Testis (tissue), 2 donors: ENCODE results near the gene CACNA2D3.

ENCODE experiments used
- POLR2A ChIP-seq: fragments of 450-650 bp; IDR thresholded peaks from one replicate; pipeline ENCODE4 v1.6.1; 2017; ENCODE audit warnings: antibody characterized with exemption, mild to moderate bottlenecking, moderate library complexity
- TF ChIP-seq, protein P1 (sequence below), 3 experiments: fragments of 450-650 bp in 2 of 3; fragments of 200-600 bp in 1 of 3; sonication (generic) in 1 of 3; IDR thresholded peaks; one replicate each; pipeline ENCODE4 v1.5.1; 2016 to 2019; ENCODE audit warnings: antibody characterized with exemption in 3 of 3, mild to moderate bottlenecking in 2 of 3, moderate library complexity in 1 of 3

DNA sequence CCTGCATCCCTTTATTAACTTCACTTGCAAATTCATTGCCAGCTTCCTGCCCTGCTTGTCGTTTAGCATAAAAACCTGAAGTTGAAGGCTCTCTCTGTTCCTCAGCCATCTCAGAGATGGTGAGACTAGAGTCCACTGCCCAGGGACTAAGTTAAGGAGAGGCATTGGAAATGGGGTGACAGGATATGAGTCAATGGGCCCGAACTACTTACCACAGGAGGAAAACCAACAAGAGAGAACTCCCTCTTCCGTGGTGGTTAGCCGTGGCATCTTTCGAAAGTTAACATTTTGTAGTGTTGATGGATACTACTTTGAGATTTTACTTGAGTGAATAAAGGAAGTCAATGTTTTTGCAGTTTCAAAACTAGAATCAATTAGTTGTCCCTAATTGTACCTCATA lies 740.2 kb downstream of the CACNA2D3 start:
- TF ChIP-seq, protein P1, sequence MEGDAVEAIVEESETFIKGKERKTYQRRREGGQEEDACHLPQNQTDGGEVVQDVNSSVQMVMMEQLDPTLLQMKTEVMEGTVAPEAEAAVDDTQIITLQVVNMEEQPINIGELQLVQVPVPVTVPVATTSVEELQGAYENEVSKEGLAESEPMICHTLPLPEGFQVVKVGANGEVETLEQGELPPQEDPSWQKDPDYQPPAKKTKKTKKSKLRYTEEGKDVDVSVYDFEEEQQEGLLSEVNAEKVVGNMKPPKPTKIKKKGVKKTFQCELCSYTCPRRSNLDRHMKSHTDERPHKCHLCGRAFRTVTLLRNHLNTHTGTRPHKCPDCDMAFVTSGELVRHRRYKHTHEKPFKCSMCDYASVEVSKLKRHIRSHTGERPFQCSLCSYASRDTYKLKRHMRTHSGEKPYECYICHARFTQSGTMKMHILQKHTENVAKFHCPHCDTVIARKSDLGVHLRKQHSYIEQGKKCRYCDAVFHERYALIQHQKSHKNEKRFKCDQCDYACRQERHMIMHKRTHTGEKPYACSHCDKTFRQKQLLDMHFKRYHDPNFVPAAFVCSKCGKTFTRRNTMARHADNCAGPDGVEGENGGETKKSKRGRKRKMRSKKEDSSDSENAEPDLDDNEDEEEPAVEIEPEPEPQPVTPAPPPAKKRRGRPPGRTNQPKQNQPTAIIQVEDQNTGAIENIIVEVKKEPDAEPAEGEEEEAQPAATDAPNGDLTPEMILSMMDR (IDR thresholded peaks at IDR 0.05) = no peak
- no peak for TF ChIP-seq POLR2A
